GM21717 (cell line): ENCODE results near the gene CCDC182.

Source experiments
- ATAC-seq: cut with Tn5 transposase; IDR thresholded peaks from one replicate; pipeline ENCODE4 v1.9.1; 2021; ENCODE audit warnings: mild to moderate bottlenecking, moderate library complexity; ENCODE audit not compliant: unreplicated experiment

CCDC182 gene

GRCh38 chr17:57730026-57730701 is 14.9 kb downstream of the CCDC182 start:
- no peak for ATAC-seq

- no peak for ATAC-seq
These were observed 17.4 kb downstream of the CCDC182 start for GRCh38 chr17:57727630-57728175.

GRCh38 chr17:57726838-57727237 is 18.3 kb downstream of the CCDC182 start:
- ATAC-seq = no peak

GRCh38 chr17:57726213-57726790 is 18.8 kb downstream of the CCDC182 start:
- no peak for ATAC-seq

GRCh38 chr17:57724729-57725125 is 20.4 kb downstream of the CCDC182 start:
- ATAC-seq = no peak

- peak; percentile 57 for ATAC-seq
These were observed 20.9 kb downstream of the CCDC182 start for GRCh38 chr17:57724026-57724728.

- no peak for ATAC-seq
These were observed 21.6 kb downstream of the CCDC182 start for GRCh38 chr17:57723427-57724025.

- ATAC-seq = no peak
These were observed 22.4 kb downstream of the CCDC182 start for GRCh38 chr17:57722704-57723043.

GRCh38 chr17:57721967-57722703 is 23.0 kb downstream of the CCDC182 start:
- ATAC-seq = no peak

- no peak for ATAC-seq
These were observed 24.6 kb downstream of the CCDC182 start for GRCh38 chr17:57720386-57721035.

- no peak for ATAC-seq
These were observed 26.2 kb downstream of the CCDC182 start for GRCh38 chr17:57718878-57719277.

GRCh38 chr17:57715981-57716380 is 29.1 kb downstream of the CCDC182 start:
- no peak for ATAC-seq

GRCh38 chr17:57714665-57715180 is 30.4 kb downstream of the CCDC182 start:
- no peak for ATAC-seq

GRCh38 chr17:57713140-57713539 is 32.0 kb downstream of the CCDC182 start:
- ATAC-seq = no peak

- no peak for ATAC-seq
These were observed 36.7 kb downstream of the CCDC182 start for GRCh38 chr17:57708410-57708809.

GRCh38 chr17:57707892-57708291 is 37.2 kb downstream of the CCDC182 start:
- ATAC-seq = no peak

GRCh38 chr17:57706761-57707160 is 38.3 kb downstream of the CCDC182 start:
- ATAC-seq = no peak

GRCh38 chr17:57705921-57706695 is 39.0 kb downstream of the CCDC182 start:
- ATAC-seq = no peak

- no peak for ATAC-seq
These were observed 40.7 kb downstream of the CCDC182 start for GRCh38 chr17:57704448-57704847.
